Fibroblast of lung (primary cell): ENCODE data around the gene RAB6A.

Source experiments
- EZH2 ChIP-seq: IDR thresholded peaks from 2 replicates; pipeline ENCODE4 v1.5.1; 2012; ENCODE audit warnings: low read length, control low read depth, mild to moderate bottlenecking; ENCODE audit errors: missing control alignments
- TF ChIP-seq, protein P1 (sequence below), 2 donors: IDR thresholded peaks in 1 of 2; conservative IDR thresholded peaks in 1 of 2; 1 replicate in 1 of 2; 2 replicates in 1 of 2; pipeline ENCODE4 v1.5.1; 2011 to 2012; ENCODE audit warnings: low read length in 2 of 2, control low read depth in 1 of 2, inconsistent platforms in 1 of 2, low read depth in 1 of 2, mild to moderate bottlenecking in 1 of 2

DNA sequence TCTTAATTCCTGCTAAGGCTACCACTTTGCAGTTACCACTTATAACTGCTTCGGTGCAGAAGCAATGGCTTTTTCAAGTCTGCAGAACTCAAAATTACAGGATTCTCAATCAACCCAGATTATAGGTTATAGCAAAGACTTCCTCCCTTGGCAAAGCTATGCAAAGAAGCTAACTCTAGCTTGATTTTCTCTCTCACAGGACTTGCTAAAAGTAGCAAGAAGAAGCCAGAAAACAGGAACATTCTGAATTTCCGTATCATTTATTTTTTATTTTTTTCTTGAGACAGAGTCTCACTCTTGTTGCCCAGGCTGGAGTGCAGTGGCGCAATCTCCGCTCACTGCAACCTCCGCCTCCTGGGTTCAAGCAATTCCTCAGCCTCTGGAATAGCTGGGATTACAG lies 125.2 kb downstream of the RAB6A start:
- TF ChIP-seq, protein P1, sequence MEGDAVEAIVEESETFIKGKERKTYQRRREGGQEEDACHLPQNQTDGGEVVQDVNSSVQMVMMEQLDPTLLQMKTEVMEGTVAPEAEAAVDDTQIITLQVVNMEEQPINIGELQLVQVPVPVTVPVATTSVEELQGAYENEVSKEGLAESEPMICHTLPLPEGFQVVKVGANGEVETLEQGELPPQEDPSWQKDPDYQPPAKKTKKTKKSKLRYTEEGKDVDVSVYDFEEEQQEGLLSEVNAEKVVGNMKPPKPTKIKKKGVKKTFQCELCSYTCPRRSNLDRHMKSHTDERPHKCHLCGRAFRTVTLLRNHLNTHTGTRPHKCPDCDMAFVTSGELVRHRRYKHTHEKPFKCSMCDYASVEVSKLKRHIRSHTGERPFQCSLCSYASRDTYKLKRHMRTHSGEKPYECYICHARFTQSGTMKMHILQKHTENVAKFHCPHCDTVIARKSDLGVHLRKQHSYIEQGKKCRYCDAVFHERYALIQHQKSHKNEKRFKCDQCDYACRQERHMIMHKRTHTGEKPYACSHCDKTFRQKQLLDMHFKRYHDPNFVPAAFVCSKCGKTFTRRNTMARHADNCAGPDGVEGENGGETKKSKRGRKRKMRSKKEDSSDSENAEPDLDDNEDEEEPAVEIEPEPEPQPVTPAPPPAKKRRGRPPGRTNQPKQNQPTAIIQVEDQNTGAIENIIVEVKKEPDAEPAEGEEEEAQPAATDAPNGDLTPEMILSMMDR (conservative IDR thresholded peaks at IDR 0.05 in 1 of 2, IDR thresholded peaks at IDR 0.05 in 1 of 2; ENCODE audit: low read depth in 1 of 2, low read length in 2 of 2) = no peak
- TF ChIP-seq EZH2 = no peak
